CD4-positive, alpha-beta T cell (primary cell): ENCODE data around the gene KCNQ2. TPM values are rescaled to one million over a fixed set of nuclear protein-coding genes. Genes with fewer than 3 reads are reported as not detected.

Experiments used
- ATAC-seq: fragments of 200-7000 bp; cut with Tn5 transposase; one replicate; pipeline ENCODE4 v1.10.0; 2022; ENCODE audit warnings: mild to moderate bottlenecking; ENCODE audit not compliant: poor library complexity
- CTCF ChIA-PET: fragments of 350-600 bp; sonication (Branson Sonifier 250); formaldehyde crosslinking; loops from one replicate; lab custom pipeline; 2021; ENCODE audit warnings: antibody characterized with exemption, inconsistent platforms; lab: Charles Lee
- POLR2A ChIA-PET: fragments of 350-600 bp; sonication (Branson Sonifier 250); formaldehyde crosslinking; loops from one replicate; lab custom pipeline; 2021; ENCODE audit warnings: antibody characterized with exemption, inconsistent platforms; lab: Charles Lee
- DNase-seq, 14 experiments: peaks; one replicate each; pipeline ENCODE4 v3.0.0-alpha.2; 2013 to 2020; ENCODE audit warnings: mixed read lengths in 2 of 14
- H3K27ac ChIP-seq, 2 donors: one replicate each; pipeline versions ENCODE4 v1.5.1 to v1.7.0; 2013; ENCODE audit warnings: low read length in 2 of 2, low read depth in 1 of 2, mild to moderate bottlenecking in 1 of 2
- H3K27me3 ChIP-seq, 2 experiments: 1 replicate in 1 of 2; 2 replicates in 1 of 2; pipeline versions ENCODE4 v1.6.1 to v1.7.0; 2013; ENCODE audit warnings: low read length in 2 of 2, control low read depth in 1 of 2, mild to moderate bottlenecking in 1 of 2, moderate library complexity in 1 of 2; ENCODE audit not compliant: insufficient read depth in 2 of 2, control insufficient read depth in 1 of 2
- H3K36me3 ChIP-seq: one replicate; pipeline ENCODE4 v1.6.1; 2013; ENCODE audit warnings: low read length, control low read depth; ENCODE audit not compliant: insufficient read depth
- H3K4me1 ChIP-seq: one replicate; pipeline ENCODE4 v1.6.1; 2013; ENCODE audit warnings: low read length, control low read depth; ENCODE audit not compliant: insufficient read depth
- H3K4me3 ChIP-seq: one replicate; pipeline ENCODE4 v1.5.1; 2013; ENCODE audit warnings: mild to moderate bottlenecking, low read length, moderate library complexity
- H3K9me3 ChIP-seq, 2 experiments: 1 replicate in 1 of 2; 2 replicates in 1 of 2; pipeline versions ENCODE4 v1.6.1 to v1.7.0; 2013; ENCODE audit warnings: low read length in 2 of 2, mild to moderate bottlenecking in 2 of 2, control low read depth in 1 of 2, moderate library complexity in 1 of 2; ENCODE audit not compliant: control insufficient read depth in 1 of 2, insufficient read depth in 1 of 2
- H3K27ac Mint-ChIP-seq: one replicate; pipeline ENCODE4 v1.8.0; 2020; ENCODE audit warnings: mixed read lengths
- H3K27me3 Mint-ChIP-seq: one replicate; pipeline ENCODE4 v1.8.0; 2021; ENCODE audit warnings: mixed read lengths
- H3K36me3 Mint-ChIP-seq: one replicate; pipeline ENCODE4 v1.8.0; 2021; ENCODE audit warnings: low read depth, mixed read lengths
- H3K4me1 Mint-ChIP-seq: one replicate; pipeline ENCODE4 v1.8.0; 2021; ENCODE audit warnings: low read depth, mixed read lengths
- H3K4me3 Mint-ChIP-seq: one replicate; pipeline ENCODE4 v1.8.0; 2020; ENCODE audit warnings: mild to moderate bottlenecking, mixed read lengths
- H3K9me3 Mint-ChIP-seq: one replicate; pipeline ENCODE4 v1.8.0; 2020; ENCODE audit warnings: mixed read lengths
- CTCF ChIP-seq: fragments of 200-600 bp; IDR thresholded peaks from one replicate; pipeline ENCODE4 v1.8.0; 2022; ENCODE audit warnings: antibody characterized with exemption, mild to moderate bottlenecking
- intact Hi-C, 2 experiments: fragments of 100-400 bp; cut with DNase I in 1 of 2; cut with micrococcal nuclease in 1 of 2; formaldehyde crosslinking; loops; one replicate each; pipeline versions ENCODE4 v1.15.1 to v1.9.0; 2023 to 2025; cut with DNase I, micrococcal nuclease
- total RNA-seq, 174 experiments: library from RNA in 2 of 174; stranded (reverse) in 2 of 174; gene quantifications; one replicate each; pipeline ENCODE4 v1.2.3 and lab custom pipeline; 2021 to 2026

KCNQ2 gene
- total RNA-seq, 2 experiments from 2014 or later, result not detected

GRCh38 chr20:63385819-63386218 lies 86.6 kb downstream of the KCNQ2 start:
- ATAC-seq (no peak), DNase-seq (no peak)
- H3K4me1 Mint-ChIP-seq, result no peaks in the 10 kb centered on the region
- H3K4me3 ChIP-seq, result no peak overlapping the region
- intact Hi-C loops, result loop anchor here in 1 of 2 experiments (10.0 kb wide), 1 partner anchor 71 kb away; no protein-coding TSS in a partner anchor
- peaks cover 3% of the 10 kb centered on the region for H3K4me1 ChIP-seq
- H3K4me3 Mint-ChIP-seq, result no peak overlapping the region
- ChIA-PET POLR2A (no interaction called here), CTCF (no interaction called here)
- H3K9me3 ChIP-seq, result peaks cover 10 to 41% of the 10 kb centered on the region in 2 experiments
- no peaks in the 10 kb centered on the region for H3K9me3 Mint-ChIP-seq
- no peak overlapping the region for H3K27ac ChIP-seq
- H3K27me3 ChIP-seq, result peaks cover 0 to 20% of the 10 kb centered on the region in 2 experiments
- H3K36me3 Mint-ChIP-seq, result no peaks in the 10 kb centered on the region
- no peak overlapping the region for H3K27ac Mint-ChIP-seq
- no peak for TF ChIP-seq CTCF
- peaks cover 8% of the 10 kb centered on the region for H3K27me3 Mint-ChIP-seq
- no peaks in the 10 kb centered on the region for H3K36me3 ChIP-seq

- H3K27me3 Mint-ChIP-seq, result peaks cover 8% of the 10 kb centered on the region
- H3K4me3 Mint-ChIP-seq, result no peak overlapping the region
- Histone ChIP-seq H3K4me3 (no peak overlapping the region), H3K9me3 (peaks cover 10 to 39% of the 10 kb centered on the region in 2 experiments), H3K27me3 (peaks cover 2 to 20% of the 10 kb centered on the region in 2 experiments), H3K36me3 (no peaks in the 10 kb centered on the region), H3K4me1 (peaks cover 3% of the 10 kb centered on the region), H3K27ac (no peak overlapping the region)
- no peak for TF ChIP-seq CTCF
- H3K4me1 Mint-ChIP-seq, result no peaks in the 10 kb centered on the region
- no peak for DNase-seq
- no peak overlapping the region for H3K27ac Mint-ChIP-seq
- H3K36me3 Mint-ChIP-seq, result no peaks in the 10 kb centered on the region
- intact Hi-C loops, result loop anchor here (5.0 to 10.0 kb wide), 3 partner anchors 70 to 202 kb away; no protein-coding TSS in a partner anchor
- ChIA-PET CTCF (no interaction called here), POLR2A (no interaction called here)
- H3K9me3 Mint-ChIP-seq, result no peaks in the 10 kb centered on the region
- no peak for ATAC-seq
Observed at GRCh38 chr20:63384336-63384735, 88.1 kb downstream of the KCNQ2 start.

- H3K36me3 Mint-ChIP-seq, result no peaks in the 10 kb centered on the region
- ATAC-seq (no peak), DNase-seq (no peak)
- Histone ChIP-seq H3K36me3 (no peaks in the 10 kb centered on the region), H3K4me1 (peaks cover 3% of the 10 kb centered on the region), H3K27me3 (peaks cover 2 to 27% of the 10 kb centered on the region in 2 experiments), H3K27ac (no peak overlapping the region), H3K9me3 (peaks cover 10 to 44% of the 10 kb centered on the region in 2 experiments), H3K4me3 (no peak overlapping the region)
- no peak overlapping the region for H3K27ac Mint-ChIP-seq
- H3K9me3 Mint-ChIP-seq, result no peaks in the 10 kb centered on the region
- ChIA-PET POLR2A (no interaction called here), CTCF (no interaction called here)
- peaks cover 16% of the 10 kb centered on the region for H3K27me3 Mint-ChIP-seq
- H3K4me1 Mint-ChIP-seq, result no peaks in the 10 kb centered on the region
- TF ChIP-seq CTCF, result no peak
- intact Hi-C loops, result loop anchor here (2.0 to 10.0 kb wide), 4 partner anchors 69 to 327 kb away; no protein-coding TSS in a partner anchor
- no peak overlapping the region for H3K4me3 Mint-ChIP-seq
Observed at GRCh38 chr20:63383556-63383955, 88.9 kb downstream of the KCNQ2 start.
